ENCODE results near the gene PLEKHA1. TPM values are rescaled to one million over a fixed set of nuclear protein-coding genes. Genes with fewer than 3 reads are reported as not detected.

Gene PLEKHA1
- total RNA-seq, 2 donors from 2014 or later: 28.9 to 31.6 TPM

DNA sequence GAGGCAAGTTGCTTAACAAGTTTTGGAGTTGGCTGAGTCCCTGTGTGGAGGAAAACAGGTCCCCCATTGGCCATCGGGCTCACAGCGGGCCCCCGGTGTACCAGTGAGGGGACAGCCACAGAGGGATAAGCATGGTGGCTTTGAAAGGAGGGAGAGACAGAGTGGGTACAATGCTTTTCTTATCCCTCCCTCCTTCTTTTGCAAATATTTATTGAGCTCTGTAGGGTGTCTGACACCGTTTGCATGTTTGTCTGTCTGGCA, 89.7 kb downstream of the PLEKHA1 start:
- peaks cover 0 to 39% of the 10 kb centered on the region in 2 donors for H3K4me1 ChIP-seq
- H3K27me3 ChIP-seq: no peaks in the 10 kb centered on the region

DNA sequence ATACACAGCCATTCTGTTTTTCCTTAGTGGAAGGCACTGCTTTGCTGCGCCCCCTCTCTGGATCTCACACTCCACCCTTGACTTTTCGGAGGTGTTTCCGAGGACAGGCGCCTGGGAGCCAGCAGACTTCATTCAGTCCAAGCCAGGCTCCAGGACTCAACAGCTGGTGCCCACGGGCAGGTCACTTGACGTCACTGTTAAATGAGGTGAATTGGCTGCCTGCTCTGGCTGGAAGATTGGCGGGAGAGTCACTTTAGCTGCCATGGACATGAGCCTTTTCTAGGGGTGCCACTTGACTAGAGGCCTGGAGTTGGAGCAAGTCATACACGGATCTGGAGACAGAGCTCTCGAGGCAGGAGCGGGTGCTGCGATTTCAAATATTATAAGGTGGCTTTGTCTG, 90.1 kb downstream of the PLEKHA1 start:
- Histone ChIP-seq H3K27me3 (no peaks in the 10 kb centered on the region), H3K36me3 (no peaks in the 10 kb centered on the region), H3K4me3 (no peak overlapping the region), H3K4me1 (peaks cover 0 to 43% of the 10 kb centered on the region in 2 donors), H3K27ac (no peak overlapping the region), H3K9me3 (no peaks in the 10 kb centered on the region)
- DNase-seq (ENCODE audit: low spot score): no peak
- TF ChIP-seq CTCF (IDR thresholded peaks at IDR 0.05): no peak

More for the DNA sequence above, 89.7 kb downstream of the PLEKHA1 start:
- Histone ChIP-seq H3K9me3 (no peaks in the 10 kb centered on the region), H3K36me3 (no peaks in the 10 kb centered on the region), H3K4me3 (no peak overlapping the region), H3K27ac (no peak overlapping the region)
- TF ChIP-seq CTCF (IDR thresholded peaks at IDR 0.05): no peak
- DNase-seq (ENCODE audit: low spot score): no peak

DNA sequence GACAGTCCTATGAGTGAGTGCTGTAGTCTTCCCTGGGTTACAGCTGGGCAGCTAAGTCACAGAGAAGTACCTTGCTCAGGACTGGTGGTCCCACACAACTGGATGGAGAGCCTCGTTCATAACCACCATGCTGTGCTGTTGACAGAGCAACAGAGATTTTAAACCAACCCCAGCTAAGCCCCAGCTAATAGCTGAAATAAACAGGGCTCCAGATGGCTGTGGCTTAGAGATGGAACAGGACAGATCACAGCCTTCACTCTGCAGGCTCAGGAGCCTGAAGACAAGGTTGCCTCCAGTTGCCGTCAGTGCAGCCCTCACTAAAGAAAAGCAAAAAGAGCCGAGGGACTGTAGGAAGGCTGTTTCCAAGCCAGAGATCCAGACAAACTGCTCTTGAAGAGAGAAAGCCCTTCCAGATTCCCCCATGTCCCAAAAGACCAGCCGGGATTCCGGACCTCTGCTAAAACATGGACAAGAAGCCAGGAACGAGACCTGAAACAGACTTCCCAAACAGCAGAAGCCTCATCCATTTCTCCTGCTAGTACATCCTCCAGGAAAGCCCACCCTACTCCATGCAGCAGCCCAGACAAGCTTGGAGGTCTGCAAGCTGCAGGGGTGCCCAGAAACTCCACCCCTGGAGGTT, 91.0 kb downstream of the PLEKHA1 start:
- no peak for DNase-seq (ENCODE audit: low spot score)
- no peak for TF ChIP-seq CTCF (IDR thresholded peaks at IDR 0.05)
- Histone ChIP-seq H3K4me3 (no peak overlapping the region), H3K4me1 (peaks cover 0 to 44% of the 10 kb centered on the region in 2 donors), H3K27ac (no peak overlapping the region), H3K36me3 (no peaks in the 10 kb centered on the region), H3K27me3 (no peaks in the 10 kb centered on the region), H3K9me3 (no peaks in the 10 kb centered on the region)

- Histone ChIP-seq H3K9me3 (no peaks in the 10 kb centered on the region), H3K27me3 (no peaks in the 10 kb centered on the region), H3K27ac (no peak overlapping the region), H3K36me3 (no peaks in the 10 kb centered on the region), H3K4me1 (peaks cover 0 to 50% of the 10 kb centered on the region in 2 donors), H3K4me3 (no peak overlapping the region)
- DNase-seq (ENCODE audit: low spot score): no peak
- no peak for TF ChIP-seq CTCF (IDR thresholded peaks at IDR 0.05)
Observed at GRCh38 chr10:122466951-122467381, 92.5 kb downstream of the PLEKHA1 start.

DNA sequence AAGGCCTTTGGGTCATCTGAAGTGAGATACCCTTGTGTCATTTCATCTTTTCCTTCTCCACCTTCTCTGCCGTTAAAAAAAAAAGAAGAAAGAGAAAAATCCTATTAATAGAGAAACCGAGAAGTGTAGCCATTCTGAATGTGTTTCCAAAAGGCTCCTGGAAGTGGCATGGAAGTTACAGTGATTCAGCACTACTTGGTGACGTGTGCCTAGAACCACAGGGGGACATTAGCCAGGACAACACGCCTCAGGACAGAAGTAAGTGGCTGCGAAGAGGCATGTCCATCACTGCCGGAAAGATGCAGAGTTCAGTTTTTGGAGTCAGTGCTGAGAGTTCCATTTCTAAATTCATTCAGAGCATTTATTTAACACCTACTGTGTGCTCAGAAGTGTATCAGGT, 93.2 kb downstream of the PLEKHA1 start:
- no peaks in the 10 kb centered on the region for H3K36me3 ChIP-seq
- no peak overlapping the region for H3K27ac ChIP-seq
- H3K4me3 ChIP-seq: no peak overlapping the region
- H3K9me3 ChIP-seq: no peaks in the 10 kb centered on the region
- no peak for DNase-seq (ENCODE audit: low spot score)
- peaks cover 0 to 50% of the 10 kb centered on the region in 2 donors for H3K4me1 ChIP-seq
- no peak for TF ChIP-seq CTCF (IDR thresholded peaks at IDR 0.05)
- H3K27me3 ChIP-seq: no peaks in the 10 kb centered on the region

- Histone ChIP-seq H3K36me3 (no peaks in the 10 kb centered on the region), H3K27me3 (no peaks in the 10 kb centered on the region), H3K4me3 (no peak overlapping the region), H3K27ac (peak overlapping the region in 1 of 2 donors; percentile 71), H3K4me1 (peaks cover 0 to 44% of the 10 kb centered on the region in 2 donors), H3K9me3 (no peaks in the 10 kb centered on the region)
- DNase-seq (ENCODE audit: low spot score): no peak
- TF ChIP-seq CTCF (IDR thresholded peaks at IDR 0.05): no peak
Observed at GRCh38 chr10:122468307-122468925, 93.9 kb downstream of the PLEKHA1 start.
